Activated CD4-positive, alpha-beta T cell treated with anti-CD3 and anti-CD28 coated beads, Interleukin-2, amount 10 ng/mL, durations not matched to agents 7 days and 5 days (primary cell): Measurements from ENCODE around the gene MPLKIP. TPM values are rescaled to one million over a fixed set of nuclear protein-coding genes. Genes with fewer than 3 reads are reported as not detected.

ENCODE experiments used
- CTCF ChIA-PET: fragments of 350-600 bp; sonication (Branson Sonifier 250); formaldehyde crosslinking; loops from one replicate; lab custom pipeline; 2021; ENCODE audit warnings: antibody characterized with exemption; lab: Charles Lee
- POLR2A ChIA-PET: fragments of 350-600 bp; sonication (Branson Sonifier 250); formaldehyde crosslinking; loops from one replicate; lab custom pipeline; 2021; ENCODE audit warnings: antibody characterized with exemption; lab: Charles Lee
- DNase-seq: peaks from one replicate; pipeline ENCODE4 v3.0.0-alpha.2; 2020
- H3K27ac Mint-ChIP-seq: one replicate; pipeline ENCODE4 v1.8.0; 2021; ENCODE audit warnings: mild to moderate bottlenecking, moderate library complexity, mixed read lengths
- H3K27me3 Mint-ChIP-seq: one replicate; pipeline ENCODE4 v1.8.0; 2021; ENCODE audit warnings: mixed read lengths
- H3K36me3 Mint-ChIP-seq: one replicate; pipeline ENCODE4 v1.8.0; 2021; ENCODE audit warnings: low read depth, mixed read lengths
- H3K4me1 Mint-ChIP-seq: one replicate; pipeline ENCODE4 v1.8.0; 2021; ENCODE audit warnings: mixed read lengths
- H3K4me3 Mint-ChIP-seq: one replicate; pipeline ENCODE4 v1.8.0; 2021; ENCODE audit warnings: mild to moderate bottlenecking, moderate library complexity, mixed read lengths
- H3K9me3 Mint-ChIP-seq: one replicate; pipeline ENCODE4 v1.8.0; 2021; ENCODE audit warnings: mixed read lengths
- total RNA-seq, 2 experiments: library from RNA; stranded (reverse); gene quantifications; one replicate each; pipeline ENCODE4 v1.2.3, GENCODE V29; 2021

The MPLKIP gene
- total RNA-seq, 2 experiments from 2014 or later: 30.9 to 38.4 TPM

DNA sequence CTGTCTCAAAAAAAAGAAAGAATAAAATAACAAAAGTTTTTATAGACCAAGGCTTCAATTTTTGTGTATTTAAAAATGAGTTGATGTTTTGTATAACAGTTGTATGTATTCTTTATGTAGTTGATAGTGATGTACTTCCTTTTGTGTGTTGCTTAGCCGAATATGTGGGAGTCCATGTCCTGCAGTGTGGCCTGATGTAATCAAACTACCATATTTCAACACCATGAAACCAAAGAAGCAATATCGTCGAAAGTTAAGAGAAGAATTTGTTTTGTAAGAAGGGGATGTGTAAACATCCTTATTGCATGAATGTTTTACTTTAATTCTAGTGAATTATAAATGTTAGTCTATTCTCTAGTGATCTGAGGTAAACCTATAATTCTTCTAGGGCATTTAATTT lies 56.6 kb downstream of the MPLKIP start:
- Mint-ChIP-seq H3K4me1 (no peaks in the 10 kb centered on the region), H3K4me3 (no peak overlapping the region), H3K27me3 (no peaks in the 10 kb centered on the region), H3K27ac (no peak overlapping the region), H3K9me3 (no peaks in the 10 kb centered on the region), H3K36me3 (peaks cover 11% of the 10 kb centered on the region)
- ChIA-PET POLR2A (no interaction called here), CTCF (no interaction called here)
- DNase-seq: no peak

Other genes starting within 250 kb of the MPLKIP start
- gene CDK13, start 184.4 kb downstream of the MPLKIP start, total RNA-seq: 10 to 100 TPM; 49.0 to 68.6 TPM
- not detected for gene SUGCT, start 383 bp upstream of the MPLKIP start, total RNA-seq